ENCODE measurements around the gene TNFRSF4.

TNFRSF4 gene

GRCh38 chr1:1187938-1188337 is 26.0 kb downstream of the TNFRSF4 start:
- no peaks in the 10 kb centered on the region for H3K27me3 ChIP-seq (ENCODE audit: insufficient read depth, low read length, poor library complexity, severe bottlenecking)
- H2AFZ ChIP-seq (ENCODE audit: low read length): no peak overlapping the region
- H3K9me2 ChIP-seq (replicated peaks; ENCODE audit: low read depth, low read length): no peaks in the 10 kb centered on the region
- TF ChIP-seq EZH2phosphoT487 (IDR thresholded peaks at IDR 0.05; ENCODE audit: borderline replicate concordance) (no peak), CTCF (conservative IDR thresholded peaks at IDR 0.05; ENCODE audit: low read length) (no peak)
- no peaks in the 10 kb centered on the region for H3F3A ChIP-seq (ENCODE audit: low read depth)
- no peak overlapping the region for H3K4me3 ChIP-seq (ENCODE audit: low read length, poor library complexity, severe bottlenecking)
- H3K36me3 ChIP-seq (ENCODE audit: insufficient read depth, low read length): no peaks in the 10 kb centered on the region
- no peaks in the 10 kb centered on the region for H3K4me1 ChIP-seq (ENCODE audit: insufficient read depth, low read length, poor library complexity, severe bottlenecking)
- no peaks in the 10 kb centered on the region for H3K79me2 ChIP-seq (ENCODE audit: insufficient read depth, low read length)
- no peak overlapping the region for H3K9ac ChIP-seq (ENCODE audit: low read depth, low read length, poor library complexity, severe bottlenecking)
- no peak overlapping the region for H3K4me2 ChIP-seq (ENCODE audit: low read depth, low read length, poor library complexity, severe bottlenecking)
- no peaks in the 10 kb centered on the region for H4K20me1 ChIP-seq (ENCODE audit: insufficient read depth, low read length, poor library complexity, severe bottlenecking)
- H3K9me3 ChIP-seq (ENCODE audit: insufficient read depth, low read depth, low read length): no peaks in the 10 kb centered on the region

- H3K79me2 ChIP-seq (ENCODE audit: insufficient read depth, low read length): no peaks in the 10 kb centered on the region
- TF ChIP-seq CTCF (conservative IDR thresholded peaks at IDR 0.05; ENCODE audit: low read length) (no peak), EZH2phosphoT487 (IDR thresholded peaks at IDR 0.05; ENCODE audit: borderline replicate concordance) (no peak)
- no peaks in the 10 kb centered on the region for H3K27me3 ChIP-seq (ENCODE audit: insufficient read depth, low read length, poor library complexity, severe bottlenecking)
- H4K20me1 ChIP-seq (ENCODE audit: insufficient read depth, low read length, poor library complexity, severe bottlenecking): no peaks in the 10 kb centered on the region
- no peaks in the 10 kb centered on the region for H3K36me3 ChIP-seq (ENCODE audit: insufficient read depth, low read length)
- no peak overlapping the region for H3K4me2 ChIP-seq (ENCODE audit: low read depth, low read length, poor library complexity, severe bottlenecking)
- no peaks in the 10 kb centered on the region for H3F3A ChIP-seq (ENCODE audit: low read depth)
- H2AFZ ChIP-seq (ENCODE audit: low read length): no peak overlapping the region
- H3K9me3 ChIP-seq (ENCODE audit: insufficient read depth, low read depth, low read length): no peaks in the 10 kb centered on the region
- no peak overlapping the region for H3K4me3 ChIP-seq (ENCODE audit: low read length, poor library complexity, severe bottlenecking)
- H3K9ac ChIP-seq (ENCODE audit: low read depth, low read length, poor library complexity, severe bottlenecking): no peak overlapping the region
- H3K9me2 ChIP-seq (replicated peaks; ENCODE audit: low read depth, low read length): no peaks in the 10 kb centered on the region
- H3K4me1 ChIP-seq (ENCODE audit: insufficient read depth, low read length, poor library complexity, severe bottlenecking): no peaks in the 10 kb centered on the region
These were observed 28.7 kb downstream of the TNFRSF4 start for GRCh38 chr1:1185101-1185765.

- H3K4me3 ChIP-seq (ENCODE audit: low read length, poor library complexity, severe bottlenecking): no peak overlapping the region
- H3K36me3 ChIP-seq (ENCODE audit: insufficient read depth, low read length): no peaks in the 10 kb centered on the region
These were observed 29.8 kb downstream of the TNFRSF4 start for GRCh38 chr1:1183833-1184775.

More at GRCh38 chr1:1183833-1184775, 29.8 kb downstream of the TNFRSF4 start:
- Histone ChIP-seq H3K4me2 (ENCODE audit: low read depth, low read length, poor library complexity, severe bottlenecking) (no peak overlapping the region), H3K9me3 (ENCODE audit: insufficient read depth, low read depth, low read length) (no peaks in the 10 kb centered on the region), H2AFZ (ENCODE audit: low read length) (no peak overlapping the region), H3K4me1 (ENCODE audit: insufficient read depth, low read length, poor library complexity, severe bottlenecking) (no peaks in the 10 kb centered on the region), H4K20me1 (ENCODE audit: insufficient read depth, low read length, poor library complexity, severe bottlenecking) (no peaks in the 10 kb centered on the region), H3K9me2 (replicated peaks; ENCODE audit: low read depth, low read length) (no peaks in the 10 kb centered on the region), H3K9ac (ENCODE audit: low read depth, low read length, poor library complexity, severe bottlenecking) (no peak overlapping the region), H3F3A (ENCODE audit: low read depth) (no peaks in the 10 kb centered on the region), H3K79me2 (ENCODE audit: insufficient read depth, low read length) (no peaks in the 10 kb centered on the region), H3K27me3 (ENCODE audit: insufficient read depth, low read length, poor library complexity, severe bottlenecking) (no peaks in the 10 kb centered on the region)
- TF ChIP-seq EZH2phosphoT487 (IDR thresholded peaks at IDR 0.05; ENCODE audit: borderline replicate concordance): no peak
- TF ChIP-seq CTCF (conservative IDR thresholded peaks at IDR 0.05; ENCODE audit: low read length): no peak

All from Loucy (cell line).